Left lobe of liver (tissue), 2 donors: ENCODE data around the gene NLGN1. TPM values are rescaled to one million over a fixed set of nuclear protein-coding genes. Genes with fewer than 3 reads are reported as not detected.
"Not testable (repeated sequence)": the region's sequence is repeated elsewhere in the genome, so short reads cannot be mapped to it uniquely, and the experiment has no call there.

Experiments
- ATAC-seq: fragments of 200-7000 bp; cut with Tn5 transposase; one replicate; pipeline ENCODE4 v1.9.1; 2020; ENCODE audit warnings: mild to moderate bottlenecking, moderate library complexity
- DNase-seq: peaks from one replicate; pipeline ENCODE4 v3.0.0-alpha.2; 2020; ENCODE audit warnings: low spot score
- total RNA-seq: library from RNA; stranded (reverse); gene quantifications from one replicate; pipeline ENCODE4 v1.2.1, GENCODE V29; 2021
- donor health status: DM: no; HTN: no; CAD: no; lungs with moderate emphysema.
- donor health status: DM: no; HTN: yes; CAD: no.

NLGN1 gene
- total RNA-seq, 1 donor from 2014 or later, result not detected

DNA sequence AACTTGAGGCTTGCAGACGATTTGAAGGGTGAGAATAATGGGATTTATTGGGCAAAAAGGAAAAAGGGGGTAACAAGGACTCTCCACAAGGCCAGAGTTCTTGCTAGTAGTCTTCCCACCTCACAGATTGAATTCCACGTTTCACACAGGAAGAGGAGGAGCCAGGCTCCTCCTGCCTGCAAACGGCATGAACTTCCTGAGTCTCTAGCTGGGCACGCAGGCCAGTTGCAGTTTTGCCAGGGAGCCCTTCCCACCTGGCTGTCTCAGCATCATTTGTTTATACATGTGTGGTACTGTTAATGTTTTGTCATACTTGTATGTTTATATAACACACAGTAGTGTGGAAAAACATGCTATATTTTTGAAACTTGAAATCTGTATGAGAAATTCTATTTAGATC is 155.0 kb downstream of the NLGN1 start:
- DNase-seq (no peak), ATAC-seq (no peak)

DNA sequence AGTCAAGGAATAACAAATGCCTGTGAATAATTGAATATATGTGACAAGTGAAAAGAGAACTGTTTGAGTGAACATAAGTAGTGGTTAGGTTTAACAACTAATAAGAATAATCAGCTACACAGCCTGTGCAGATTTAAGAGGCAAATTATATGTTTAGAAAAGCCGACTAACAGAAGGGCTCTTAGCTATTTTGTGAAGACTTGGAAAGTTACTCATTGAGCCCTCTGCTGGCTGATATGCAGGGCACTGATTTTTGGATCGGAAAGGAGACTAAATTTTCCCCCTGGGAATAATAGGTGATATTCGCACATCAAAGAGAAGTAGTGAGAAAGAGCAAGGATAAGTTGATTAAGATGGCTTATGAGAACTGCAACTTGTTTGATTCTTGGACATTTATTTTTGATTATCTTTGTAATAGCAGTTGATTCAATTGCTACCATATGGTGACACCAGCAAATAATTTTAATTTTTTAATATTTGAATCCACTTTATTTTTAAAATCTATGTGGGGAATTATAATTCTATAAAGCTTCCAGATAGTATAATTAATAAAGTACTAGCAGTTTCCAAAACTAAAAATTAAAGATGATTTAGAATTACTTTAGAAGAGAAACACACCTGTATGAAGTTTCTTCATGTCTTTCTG is 156.2 kb downstream of the NLGN1 start:
- DNase-seq (no peak), ATAC-seq (peak; percentile 66)

DNA sequence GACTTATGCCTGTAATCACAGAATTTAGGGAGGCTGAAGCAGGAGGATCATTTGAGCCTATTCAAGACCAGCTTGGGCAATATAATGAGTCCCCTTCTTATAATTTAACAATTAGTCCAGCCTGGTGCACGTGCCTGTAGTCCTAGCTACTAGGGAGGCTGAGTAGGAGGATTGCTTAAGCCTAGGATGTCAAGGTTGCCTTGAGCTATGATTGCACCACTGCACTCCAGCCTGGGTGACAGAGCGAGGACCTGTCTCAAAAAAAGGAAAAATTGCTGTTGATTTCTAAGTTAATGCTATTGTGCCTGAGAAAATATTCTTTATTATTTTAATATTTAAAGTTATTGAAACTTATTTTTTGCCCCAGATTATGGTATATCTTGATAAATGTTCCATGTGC is 159.0 kb downstream of the NLGN1 start:
- ATAC-seq (no peak), DNase-seq (no peak)

DNA sequence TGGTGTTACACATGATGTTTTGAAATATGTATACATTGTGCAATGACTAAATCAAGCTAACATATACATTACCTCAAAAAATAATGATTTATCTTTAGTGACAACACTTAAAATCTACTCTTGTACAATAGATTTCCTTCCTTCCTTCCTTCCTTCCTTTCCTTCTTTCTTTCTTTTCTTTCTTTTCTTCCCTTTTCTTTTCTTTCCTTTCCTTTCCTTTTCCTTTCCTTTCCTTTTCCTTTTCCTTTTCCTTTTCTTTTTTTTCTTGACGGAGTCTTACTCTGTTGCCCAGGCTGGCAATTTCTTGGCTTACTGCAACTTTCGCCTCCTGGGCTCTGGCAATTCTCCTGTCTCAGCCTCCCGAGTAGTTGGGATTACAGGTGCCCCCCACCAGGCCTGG is 170.5 kb downstream of the NLGN1 start:
- no peak for ATAC-seq

DNA sequence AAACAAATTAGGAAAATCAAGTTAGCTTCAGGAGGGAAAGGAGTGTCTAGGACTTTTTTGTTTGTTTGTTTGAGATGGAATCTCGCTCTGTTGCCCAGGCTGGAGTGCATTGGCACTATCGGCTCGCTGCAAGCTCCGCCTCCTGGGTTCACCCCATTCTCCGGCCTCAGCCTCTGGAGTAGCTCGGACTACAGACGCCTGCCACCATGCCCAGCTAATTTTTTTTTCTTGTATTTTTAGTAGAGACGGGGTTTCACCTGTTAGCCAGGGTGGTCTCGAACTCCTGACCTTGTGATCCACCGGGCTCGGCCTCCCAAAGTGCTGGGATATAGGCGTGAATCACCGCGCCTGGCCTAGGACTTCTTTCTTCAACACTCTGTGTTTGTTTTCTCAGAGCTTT is 171.1 kb downstream of the NLGN1 start:
- no peak for ATAC-seq
- no peak for DNase-seq

More for the DNA sequence above, 170.5 kb downstream of the NLGN1 start:
- DNase-seq, result no peak

DNA sequence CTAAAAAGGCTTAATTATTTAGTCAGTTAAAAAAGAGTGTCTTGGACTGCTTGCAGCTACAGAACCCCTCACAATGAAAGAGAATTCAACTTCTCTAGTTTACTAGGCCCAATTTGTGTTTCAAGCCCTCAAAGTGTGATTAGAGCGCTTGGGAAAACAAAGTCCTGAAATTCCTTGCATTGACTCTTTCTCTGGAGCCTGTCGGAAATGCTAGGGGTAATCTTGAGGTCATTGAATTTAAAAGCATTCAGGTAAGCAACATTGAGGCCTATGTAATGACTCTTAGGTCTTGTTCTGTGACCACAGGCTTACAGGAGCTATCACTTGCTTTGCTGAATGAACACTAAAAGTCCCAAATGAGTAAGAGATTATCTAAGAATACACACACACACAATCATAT is 186.0 kb downstream of the NLGN1 start:
- ATAC-seq, result no peak
- no peak for DNase-seq

DNA sequence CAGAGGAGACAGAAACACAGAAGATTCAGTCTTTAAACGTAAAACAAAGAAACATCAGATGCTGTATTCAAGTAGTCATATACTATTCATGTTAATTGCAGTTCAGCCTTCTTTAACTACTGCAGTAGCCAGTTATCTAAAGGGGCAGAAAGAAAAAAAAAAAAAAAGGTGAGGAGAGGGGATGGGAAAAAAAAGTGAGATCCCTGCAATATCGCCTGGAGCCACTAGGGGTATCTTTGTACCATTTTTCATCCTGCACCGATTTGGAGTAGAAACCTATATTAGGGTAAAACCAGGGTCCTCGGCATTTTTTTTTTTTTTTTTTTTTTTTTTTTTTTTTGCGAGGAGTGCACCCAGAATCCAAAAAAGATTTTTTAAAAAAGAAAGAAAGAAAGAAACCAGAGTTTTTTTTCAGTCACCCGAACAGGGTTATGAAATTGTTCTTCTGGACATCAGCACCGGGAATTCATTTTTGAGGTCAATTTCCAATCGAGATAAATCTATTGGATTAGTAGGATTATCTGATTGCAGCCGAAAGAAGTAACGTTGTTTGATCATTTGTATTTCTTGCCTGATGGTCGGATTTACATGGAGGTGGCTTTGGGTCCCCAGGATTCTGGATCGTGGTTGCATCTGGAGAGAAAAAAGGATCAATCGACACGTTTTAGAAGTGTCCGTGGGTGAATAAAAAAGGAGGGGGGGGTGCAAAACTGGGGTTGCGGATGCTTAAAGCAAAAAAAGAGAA is 186.7 kb downstream of the NLGN1 start:
- ATAC-seq (peak; percentile 48), DNase-seq (no peak)

DNA sequence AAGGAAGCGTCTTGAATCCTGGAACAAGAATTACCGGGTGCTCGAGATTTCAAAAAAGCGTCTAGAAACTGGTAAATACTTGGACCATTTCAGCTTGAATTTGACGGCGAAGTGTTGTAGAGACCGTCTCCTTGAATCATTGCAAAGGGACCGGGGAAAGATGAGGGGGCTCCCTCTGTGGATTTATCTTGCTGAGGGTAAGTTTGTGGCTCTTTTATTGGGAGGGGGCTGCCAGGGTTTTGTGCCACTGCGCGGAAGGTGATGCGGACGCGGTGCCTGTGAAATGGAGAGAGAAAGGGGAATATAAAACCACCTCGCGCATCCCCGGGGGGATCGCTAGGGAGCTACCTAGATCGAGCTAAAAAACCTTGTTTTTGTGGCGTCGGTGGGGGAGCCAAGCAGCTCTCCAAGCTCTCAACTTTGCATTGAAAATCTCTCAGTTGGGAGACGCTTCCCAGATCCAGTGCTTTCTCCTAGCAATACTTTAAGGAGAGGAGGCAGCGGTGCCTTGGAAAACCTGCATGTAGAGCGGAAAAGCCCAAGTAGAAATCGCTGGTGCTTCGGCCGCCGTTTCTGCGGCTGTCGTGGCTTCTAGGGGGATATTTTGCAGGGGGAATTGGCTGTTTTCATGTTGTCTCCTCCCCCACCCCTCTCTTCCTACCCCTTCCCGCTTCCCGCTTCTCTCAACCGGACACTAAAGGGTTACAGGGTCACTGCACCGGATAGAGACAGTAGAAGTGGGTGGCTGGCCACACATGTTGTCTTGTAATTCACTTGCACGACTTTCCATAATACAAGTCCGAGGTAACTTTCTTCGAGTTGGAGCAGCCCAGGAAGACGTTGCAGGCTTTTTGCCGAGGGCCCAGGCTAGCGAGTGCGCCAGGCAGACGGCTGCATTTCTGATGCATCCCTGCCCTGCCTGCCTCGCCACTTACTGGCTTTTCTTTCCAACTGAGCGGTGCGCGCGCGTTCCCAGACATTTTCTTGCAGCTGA is 187.6 kb downstream of the NLGN1 start:
- DNase-seq, result no peak
- ATAC-seq, result peak; percentile 35

DNA sequence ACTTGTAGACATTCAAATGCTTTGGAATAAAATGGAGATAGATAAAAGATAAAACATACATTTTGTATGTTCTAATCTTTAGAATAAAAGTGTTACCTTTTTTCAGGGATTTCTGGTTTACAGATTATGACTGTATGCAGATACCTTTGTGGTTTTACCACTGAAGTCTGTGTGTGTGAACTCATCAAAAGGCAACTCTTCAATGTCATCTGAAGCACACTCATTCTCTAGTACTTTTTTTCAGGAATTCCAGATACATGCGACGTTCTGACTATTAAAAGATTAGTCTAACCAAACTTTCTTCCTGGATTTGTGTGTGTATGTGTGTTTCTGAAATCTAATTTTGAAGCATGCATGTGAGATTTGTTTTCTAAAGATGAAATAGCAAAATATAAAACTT is 188.6 kb downstream of the NLGN1 start:
- ATAC-seq (no peak), DNase-seq (no peak)

DNA sequence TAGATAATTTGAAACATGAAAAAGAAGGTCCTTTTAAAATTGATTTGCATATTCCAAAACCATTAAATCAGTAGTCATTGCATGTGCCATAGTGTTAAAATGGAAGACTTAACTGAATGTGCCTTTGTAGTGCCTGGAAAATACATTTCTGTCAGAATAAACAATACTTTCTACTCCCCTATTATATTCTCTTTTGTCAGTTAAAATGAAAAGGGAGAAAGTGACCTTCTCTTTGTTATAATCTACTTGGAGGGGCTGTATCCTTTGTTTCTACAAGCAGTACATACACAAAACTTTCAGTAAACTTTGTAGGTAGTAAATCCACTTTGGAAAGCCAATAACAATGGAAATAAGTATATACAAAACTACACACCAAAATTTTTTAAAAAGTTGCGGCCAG is 189.5 kb downstream of the NLGN1 start:
- no peak for ATAC-seq

DNA sequence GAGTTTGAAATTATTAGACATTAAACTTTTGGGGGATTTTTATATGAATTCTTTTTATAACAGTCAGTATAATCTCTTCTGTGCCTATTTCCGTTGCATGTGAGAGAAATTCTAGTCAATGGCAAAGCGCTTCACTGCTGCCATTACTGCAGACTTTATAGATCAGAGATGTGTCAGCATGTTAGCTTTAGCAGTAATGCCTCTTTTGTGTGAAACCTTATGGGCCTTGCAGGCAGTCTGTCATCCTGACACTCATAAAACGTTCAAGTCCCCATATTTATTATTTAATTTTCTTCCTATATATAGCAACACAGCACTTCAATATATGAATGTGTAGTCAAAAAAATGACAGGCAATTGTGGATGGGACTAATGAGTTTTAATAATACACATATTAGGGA is 191.0 kb downstream of the NLGN1 start:
- DNase-seq, result no peak
- ATAC-seq, result no peak

More for the DNA sequence above, 189.5 kb downstream of the NLGN1 start:
- DNase-seq, result no peak

DNA sequence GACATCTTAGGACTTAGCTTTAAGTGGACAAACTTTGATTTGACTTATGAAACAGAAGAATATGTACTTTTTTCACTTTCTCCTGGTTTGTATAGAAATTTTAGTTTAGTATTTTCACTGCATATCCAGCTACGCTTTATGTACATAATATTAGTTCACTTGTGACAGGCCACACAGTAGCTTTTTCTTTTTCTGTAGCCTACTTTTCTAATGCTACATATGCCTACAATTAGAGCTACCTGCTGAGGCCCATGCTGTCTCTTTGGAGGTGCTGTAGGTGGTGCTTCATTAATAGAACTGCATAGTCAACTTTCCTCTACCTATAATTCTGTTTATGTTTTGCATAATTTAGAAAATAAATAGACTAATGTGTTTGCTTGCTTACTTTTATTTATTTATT is 191.6 kb downstream of the NLGN1 start:
- no peak for ATAC-seq

DNA sequence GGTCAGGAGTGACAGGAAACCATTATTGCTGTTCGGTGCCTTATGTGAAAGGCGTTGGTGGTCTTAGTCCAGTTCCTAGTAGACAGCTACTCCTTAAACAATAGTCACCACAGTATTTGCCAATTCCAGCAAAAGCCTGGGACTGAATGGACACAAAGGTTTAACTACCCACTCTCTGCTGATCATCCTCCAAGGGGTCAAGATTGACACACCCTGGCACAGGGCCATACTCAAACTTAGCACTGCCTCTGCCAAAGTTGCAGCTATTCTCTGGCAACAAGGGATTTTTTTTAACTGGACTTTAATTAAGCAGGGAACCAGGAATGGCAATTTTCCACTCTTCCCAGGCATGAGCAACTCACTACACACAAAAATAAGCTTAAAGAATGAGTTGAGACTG is 193.9 kb downstream of the NLGN1 start:
- ATAC-seq (no peak), DNase-seq (no peak)

More for the DNA sequence above, 191.6 kb downstream of the NLGN1 start:
- no peak for DNase-seq

DNA sequence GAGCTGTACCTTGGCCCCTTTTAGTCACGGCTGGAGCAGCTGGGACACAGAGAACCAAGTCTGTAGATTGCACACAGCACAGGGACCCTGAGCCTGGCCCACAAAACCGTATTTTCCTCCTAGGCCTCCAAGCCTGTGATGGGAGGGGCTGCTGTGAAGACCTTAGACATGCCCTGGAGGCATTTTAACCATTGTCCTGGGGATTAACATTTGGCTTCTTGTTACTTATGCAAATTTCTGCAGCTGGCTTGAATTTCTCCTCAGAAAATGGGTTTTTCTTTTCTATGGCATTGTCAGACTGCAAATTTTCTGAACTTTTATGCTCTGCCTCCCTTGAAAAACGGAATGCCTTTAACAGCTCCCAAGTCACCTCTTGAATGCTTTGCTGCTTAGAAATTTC is 197.3 kb downstream of the NLGN1 start:
- ATAC-seq, DNase-seq: not testable (repeated sequence)

DNA sequence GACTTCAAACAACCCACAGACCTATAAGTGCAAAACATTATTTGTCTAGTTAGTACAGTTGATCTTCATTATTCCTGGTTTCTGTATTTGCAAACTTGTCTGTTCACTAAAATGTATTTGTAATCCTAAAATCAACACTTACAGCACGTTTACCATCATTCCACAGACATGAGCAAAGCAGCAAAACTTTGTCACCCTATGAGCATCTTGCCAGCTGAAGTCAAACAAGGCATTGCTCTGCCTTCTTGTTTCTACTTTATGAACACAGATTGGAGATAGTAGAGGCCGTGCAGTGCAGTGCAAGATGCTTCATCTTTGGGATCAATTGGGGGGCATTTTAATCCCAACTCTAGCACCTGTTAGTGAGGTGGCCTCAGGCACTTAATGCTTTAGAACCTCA is 202.1 kb downstream of the NLGN1 start:
- DNase-seq, result no peak
- ATAC-seq, result no peak

DNA sequence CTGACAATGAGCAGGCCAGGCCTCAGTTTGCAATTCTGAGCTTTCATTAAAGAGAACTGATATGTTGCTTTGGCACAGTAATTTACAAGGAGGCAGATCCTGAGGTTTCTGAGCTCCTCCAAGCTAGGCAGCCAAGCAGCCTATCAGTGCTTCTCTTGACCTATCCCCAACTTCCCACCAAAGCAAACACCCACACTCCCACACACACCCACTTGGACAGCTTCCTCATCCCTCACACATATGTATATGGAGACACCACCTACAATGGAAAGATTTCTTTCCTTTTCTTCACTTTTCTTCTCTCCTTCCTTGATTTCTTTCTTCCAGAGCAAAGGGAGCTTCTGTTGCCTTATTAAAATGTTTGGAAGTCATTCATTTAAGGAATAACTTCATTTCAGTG is 217.0 kb downstream of the NLGN1 start:
- DNase-seq (no peak), ATAC-seq (no peak)

DNA sequence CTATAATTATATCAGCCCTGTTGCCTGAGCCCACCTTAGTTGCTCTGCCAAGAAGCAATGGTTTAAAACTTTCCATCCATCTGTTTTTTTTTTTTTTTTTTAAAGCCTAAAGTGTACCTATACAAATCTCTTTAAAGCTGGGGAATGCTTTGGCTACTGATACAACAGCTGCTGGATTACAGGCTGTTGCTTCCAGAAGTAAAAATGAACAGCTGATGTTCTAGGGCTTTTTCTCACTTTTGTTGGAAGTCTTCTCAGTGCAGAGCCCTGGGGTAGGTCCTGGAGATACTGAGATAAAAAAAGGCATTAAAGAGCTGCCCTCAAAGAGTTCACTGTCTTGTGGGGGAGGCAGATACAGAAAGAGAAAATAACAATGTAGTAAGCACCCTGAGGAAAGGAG is 218.1 kb downstream of the NLGN1 start:
- no peak for ATAC-seq
- no peak for DNase-seq

DNA sequence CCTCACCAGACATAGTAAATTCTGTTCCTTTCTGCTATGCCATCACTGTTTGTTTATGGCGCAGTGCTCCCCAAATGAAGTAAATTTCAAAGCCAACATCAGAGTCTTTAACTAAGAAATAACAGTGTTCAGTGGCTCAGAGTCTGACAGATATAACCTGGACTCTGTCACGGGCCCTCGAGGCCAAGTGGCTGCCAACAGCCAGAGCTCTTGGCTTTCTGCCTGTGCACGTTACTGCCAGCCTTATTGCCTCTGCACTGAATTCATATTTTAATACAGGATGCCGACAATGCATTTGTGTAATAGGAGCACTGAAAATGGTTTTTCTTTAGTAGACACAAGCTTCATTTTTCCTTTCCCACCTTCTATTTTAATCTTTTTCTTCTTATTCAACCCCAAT is 219.9 kb downstream of the NLGN1 start:
- DNase-seq, result no peak
- peak; percentile 45 for ATAC-seq

DNA sequence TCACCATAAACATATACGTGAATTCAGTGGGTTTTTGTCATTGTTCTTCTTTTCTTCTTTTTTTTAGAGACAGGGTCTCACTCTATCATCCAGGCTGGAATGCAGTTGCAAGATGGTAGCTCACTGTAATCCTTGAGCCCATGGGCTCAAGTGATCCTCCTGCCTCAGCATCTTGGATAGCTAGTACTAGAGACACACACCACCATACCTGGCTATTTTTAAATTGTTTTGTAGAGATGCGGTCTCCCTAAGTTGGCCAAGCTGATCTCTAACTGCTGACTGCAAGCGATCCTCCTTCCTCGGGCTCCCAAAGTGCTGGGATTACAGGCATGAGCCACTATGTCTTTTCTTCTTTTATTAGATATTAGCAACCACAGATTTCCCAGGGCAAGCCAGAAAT is 220.6 kb downstream of the NLGN1 start:
- DNase-seq, result no peak
- ATAC-seq, result no peak

DNA sequence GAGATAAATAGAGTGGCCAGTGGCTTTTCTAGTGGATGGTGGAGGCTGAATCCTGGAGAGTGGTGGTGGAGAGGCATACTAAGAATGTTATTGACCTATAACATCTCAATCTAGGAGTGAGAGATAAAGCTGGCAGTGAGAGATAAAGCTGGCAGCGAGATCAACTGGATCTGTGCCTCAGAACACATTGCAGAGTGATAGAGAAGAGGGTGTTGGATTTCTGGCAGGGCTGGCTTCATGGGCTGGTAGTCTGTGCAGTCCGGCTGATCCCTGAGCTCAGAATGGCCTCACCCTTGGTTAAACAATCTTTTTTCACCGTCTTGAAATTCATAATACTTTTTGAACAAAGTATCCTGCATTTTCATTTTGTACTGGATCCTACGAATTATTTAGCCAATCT is 221.2 kb downstream of the NLGN1 start:
- DNase-seq (no peak), ATAC-seq (peak; percentile 50)

DNA sequence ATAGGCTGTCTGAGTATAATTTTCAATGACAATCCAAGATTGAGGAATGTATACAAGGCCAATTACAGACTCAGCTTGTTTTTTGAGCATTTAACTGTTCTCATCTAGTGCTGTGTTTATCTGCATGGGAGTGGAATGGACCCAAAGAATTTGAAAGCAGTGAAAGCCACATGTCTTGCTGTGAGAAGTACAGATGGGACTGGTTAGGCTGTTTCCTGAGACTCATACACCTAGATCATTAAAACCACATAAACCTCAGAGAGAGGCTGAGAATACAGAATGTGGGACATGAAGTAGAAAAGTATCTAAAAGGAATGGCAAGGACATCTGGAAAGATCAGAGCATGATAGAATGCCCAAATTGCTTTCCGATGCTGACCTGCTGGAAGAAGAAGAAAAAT is 224.6 kb downstream of the NLGN1 start:
- ATAC-seq (no peak), DNase-seq (no peak)

DNA sequence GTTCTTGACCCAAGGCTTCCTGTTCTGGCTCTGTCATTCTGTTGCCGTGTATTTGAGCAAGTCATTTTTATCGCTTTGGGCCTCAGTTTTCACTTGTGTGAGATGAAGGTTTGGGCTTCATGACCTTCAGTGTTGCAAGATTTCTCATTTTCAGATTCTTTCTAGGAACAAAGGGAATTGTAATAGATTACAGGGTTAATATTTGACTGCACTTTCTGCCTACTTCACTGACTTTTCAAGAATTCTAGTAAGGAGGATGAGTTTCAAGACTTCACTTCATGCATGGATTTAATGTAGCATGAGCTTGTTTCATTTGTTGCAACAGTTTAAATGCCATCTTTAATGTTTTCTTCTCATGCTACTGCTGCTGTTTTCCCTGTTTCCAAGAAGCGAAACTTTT is 226.5 kb downstream of the NLGN1 start:
- DNase-seq, result no peak

More for the DNA sequence above, 226.5 kb downstream of the NLGN1 start:
- no peak for ATAC-seq
